ENCODE results near the gene MITF. TPM values are rescaled to one million over a fixed set of nuclear protein-coding genes. Genes with fewer than 3 reads are reported as not detected.

Gene MITF
- total RNA-seq, 2 experiments from 2014 or later, result not detected

DNA sequence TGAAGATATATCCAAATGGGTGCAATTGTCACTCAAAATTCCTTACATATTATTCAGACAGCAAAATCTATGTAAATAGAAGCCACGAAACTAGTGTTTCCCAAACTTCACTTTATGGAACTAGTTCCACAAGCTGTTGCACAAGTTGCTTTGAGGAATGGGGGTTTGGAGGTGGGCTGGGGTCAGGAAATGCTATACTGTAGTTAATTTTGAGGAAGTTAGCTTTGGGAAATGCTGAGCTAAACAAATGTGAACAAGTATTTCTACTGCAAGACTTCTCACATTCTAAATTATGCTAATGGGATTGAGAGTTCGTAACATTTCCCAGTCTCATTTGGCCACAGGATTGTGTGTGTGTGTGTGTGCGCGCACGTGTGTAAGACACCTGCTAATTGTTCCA is 231.6 kb downstream of the MITF start:
- Histone ChIP-seq H2AFZ (ENCODE audit: low read length) (no peak overlapping the region), H3K4me1 (ENCODE audit: insufficient read depth, low read length, poor library complexity, severe bottlenecking) (no peaks in the 10 kb centered on the region), H3K4me2 (ENCODE audit: low read length) (no peak overlapping the region), H3K4me3 (ENCODE audit: low read depth, low read length, poor library complexity, severe bottlenecking) (no peak overlapping the region), H4K20me1 (ENCODE audit: insufficient read depth, low read length) (no peaks in the 10 kb centered on the region), H3K27ac (ENCODE audit: low read depth, low read length, poor library complexity, severe bottlenecking) (no peak overlapping the region), H3K36me3 (ENCODE audit: insufficient read depth, low read length) (no peaks in the 10 kb centered on the region), H3K9me2 (ENCODE audit: insufficient read depth, low read length) (no peaks in the 10 kb centered on the region), H3K79me2 (ENCODE audit: insufficient read depth, low read depth, low read length) (no peaks in the 10 kb centered on the region), H3K9me3 (ENCODE audit: low read length) (no peaks in the 10 kb centered on the region)
- no TSS peak for BruUV-seq (replicated peaks)
- no peak for DNase-seq (ENCODE audit: low spot score)
- intact Hi-C loops (cut with micrococcal nuclease; ENCODE audit: unreplicated experiment), result no loop called here
- POLR2A ChIA-PET, result no interaction called here
- CTCF ChIA-PET (ENCODE audit: unreplicated experiment), result no interaction called here
- no peak for TF ChIP-seq EZH2phosphoT487 (IDR thresholded peaks at IDR 0.05; ENCODE audit: borderline replicate concordance, low read depth, low read length)
- TF ChIP-seq, protein P1, sequence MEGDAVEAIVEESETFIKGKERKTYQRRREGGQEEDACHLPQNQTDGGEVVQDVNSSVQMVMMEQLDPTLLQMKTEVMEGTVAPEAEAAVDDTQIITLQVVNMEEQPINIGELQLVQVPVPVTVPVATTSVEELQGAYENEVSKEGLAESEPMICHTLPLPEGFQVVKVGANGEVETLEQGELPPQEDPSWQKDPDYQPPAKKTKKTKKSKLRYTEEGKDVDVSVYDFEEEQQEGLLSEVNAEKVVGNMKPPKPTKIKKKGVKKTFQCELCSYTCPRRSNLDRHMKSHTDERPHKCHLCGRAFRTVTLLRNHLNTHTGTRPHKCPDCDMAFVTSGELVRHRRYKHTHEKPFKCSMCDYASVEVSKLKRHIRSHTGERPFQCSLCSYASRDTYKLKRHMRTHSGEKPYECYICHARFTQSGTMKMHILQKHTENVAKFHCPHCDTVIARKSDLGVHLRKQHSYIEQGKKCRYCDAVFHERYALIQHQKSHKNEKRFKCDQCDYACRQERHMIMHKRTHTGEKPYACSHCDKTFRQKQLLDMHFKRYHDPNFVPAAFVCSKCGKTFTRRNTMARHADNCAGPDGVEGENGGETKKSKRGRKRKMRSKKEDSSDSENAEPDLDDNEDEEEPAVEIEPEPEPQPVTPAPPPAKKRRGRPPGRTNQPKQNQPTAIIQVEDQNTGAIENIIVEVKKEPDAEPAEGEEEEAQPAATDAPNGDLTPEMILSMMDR (conservative IDR thresholded peaks at IDR 0.05; ENCODE audit: low read length), result no peak

DNA sequence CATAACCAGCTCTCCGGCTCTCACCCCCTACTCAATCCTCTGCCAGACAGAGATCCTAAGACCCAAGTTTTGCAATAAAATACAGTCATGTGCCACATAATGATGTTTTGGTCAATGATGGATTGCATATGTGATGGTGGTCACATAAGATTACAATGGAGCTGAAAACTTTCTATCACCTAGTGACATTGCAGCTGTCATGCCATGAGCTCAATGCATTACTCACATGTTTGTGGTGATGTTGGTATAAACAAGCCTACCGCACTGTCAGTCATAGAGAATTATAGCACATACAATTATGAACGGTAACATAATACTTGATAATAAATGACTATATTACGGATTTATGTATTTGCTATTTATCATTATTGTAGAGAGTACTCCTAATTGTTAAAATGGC is 233.4 kb downstream of the MITF start:
- no peak overlapping the region for H2AFZ ChIP-seq (ENCODE audit: low read length)
- no peaks in the 10 kb centered on the region for H3K4me1 ChIP-seq (ENCODE audit: insufficient read depth, low read length, poor library complexity, severe bottlenecking)
- H3K9me2 ChIP-seq (ENCODE audit: insufficient read depth, low read length), result no peaks in the 10 kb centered on the region
- ChIA-PET CTCF (ENCODE audit: unreplicated experiment) (no interaction called here), POLR2A (interaction anchor here (1.1 kb wide), 1 partner anchor 17 kb away, joined by 3 read pairs; no protein-coding TSS in a partner anchor)
- H4K20me1 ChIP-seq (ENCODE audit: insufficient read depth, low read length), result no peaks in the 10 kb centered on the region
- no peaks in the 10 kb centered on the region for H3K9me3 ChIP-seq (ENCODE audit: low read length)
- H3K4me2 ChIP-seq (ENCODE audit: low read length), result no peak overlapping the region
- H3K27ac ChIP-seq (ENCODE audit: low read depth, low read length, poor library complexity, severe bottlenecking), result no peak overlapping the region
- no peak overlapping the region for H3K4me3 ChIP-seq (ENCODE audit: low read depth, low read length, poor library complexity, severe bottlenecking)
- intact Hi-C loops (cut with micrococcal nuclease; ENCODE audit: unreplicated experiment), result no loop called here
- H3K79me2 ChIP-seq (ENCODE audit: insufficient read depth, low read depth, low read length), result no peaks in the 10 kb centered on the region
- no peak for DNase-seq (ENCODE audit: low spot score)
- no peak for TF ChIP-seq EZH2phosphoT487 (IDR thresholded peaks at IDR 0.05; ENCODE audit: borderline replicate concordance, low read depth, low read length)
- TF ChIP-seq, protein P1 (conservative IDR thresholded peaks at IDR 0.05; ENCODE audit: low read length), result no peak
- BruUV-seq (replicated peaks), result no TSS peak
- H3K36me3 ChIP-seq (ENCODE audit: insufficient read depth, low read length), result no peaks in the 10 kb centered on the region

DNA sequence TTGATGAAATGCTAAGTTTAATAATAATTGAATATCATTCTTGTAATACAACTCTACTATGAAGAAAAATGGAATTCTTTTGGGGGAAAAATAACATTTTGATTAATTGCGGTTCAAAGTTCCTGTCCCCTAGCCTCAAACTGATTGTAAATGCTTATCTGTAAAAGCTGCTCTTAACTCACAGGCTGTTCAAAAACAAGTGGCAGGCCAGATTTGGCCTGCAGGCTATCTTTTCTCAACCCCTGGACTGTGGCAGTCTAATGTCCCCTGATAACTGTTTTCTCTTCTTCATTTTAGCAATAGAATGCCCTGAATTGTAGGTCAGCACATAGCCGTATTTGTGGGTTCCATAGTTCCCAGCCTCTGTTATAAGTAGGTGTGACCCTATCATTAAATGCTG is 236.8 kb downstream of the MITF start:
- Histone ChIP-seq H3K79me2 (ENCODE audit: insufficient read depth, low read depth, low read length) (no peaks in the 10 kb centered on the region), H3K4me2 (ENCODE audit: low read length) (no peak overlapping the region), H3K4me3 (ENCODE audit: low read depth, low read length, poor library complexity, severe bottlenecking) (no peak overlapping the region), H3K36me3 (ENCODE audit: insufficient read depth, low read length) (no peaks in the 10 kb centered on the region), H3K9me2 (ENCODE audit: insufficient read depth, low read length) (no peaks in the 10 kb centered on the region), H3K27ac (ENCODE audit: low read depth, low read length, poor library complexity, severe bottlenecking) (no peak overlapping the region), H4K20me1 (ENCODE audit: insufficient read depth, low read length) (no peaks in the 10 kb centered on the region), H3K4me1 (ENCODE audit: insufficient read depth, low read length, poor library complexity, severe bottlenecking) (no peaks in the 10 kb centered on the region), H2AFZ (ENCODE audit: low read length) (no peak overlapping the region), H3K9me3 (ENCODE audit: low read length) (no peaks in the 10 kb centered on the region)
- ChIA-PET POLR2A (interaction anchor here (1.2 kb wide), 1 partner anchor 15 kb away, joined by 3 read pairs; no protein-coding TSS in a partner anchor), CTCF (ENCODE audit: unreplicated experiment) (no interaction called here)
- intact Hi-C loops (cut with micrococcal nuclease; ENCODE audit: unreplicated experiment), result no loop called here
- DNase-seq (ENCODE audit: low spot score), result no peak
- TF ChIP-seq EZH2phosphoT487 (IDR thresholded peaks at IDR 0.05; ENCODE audit: borderline replicate concordance, low read depth, low read length), result no peak
- TF ChIP-seq, protein P1 (conservative IDR thresholded peaks at IDR 0.05; ENCODE audit: low read length), result no peak
- BruUV-seq (replicated peaks), result no TSS peak
